Amygdala (tissue), 56 donors: ENCODE results near the gene ADPRHL1.
"Not testable (repeated sequence)": the region's sequence is repeated elsewhere in the genome, so short reads cannot be mapped to it uniquely, and the experiment has no call there.

ENCODE experiments used
- DNase-seq, 56 donors: peaks; one replicate each; lab custom pipeline; 2025; lab: John Stamatoyannopoulos, UW

ADPRHL1 gene

GRCh38 chr13:113437408-113438010 is 15.8 kb downstream of the ADPRHL1 start:
- no peak for DNase-seq

- DNase-seq: not testable (repeated sequence)
Measured at GRCh38 chr13:113436866-113437265, 16.4 kb downstream of the ADPRHL1 start.

- not testable (repeated sequence) for DNase-seq
Measured at GRCh38 chr13:113435907-113436306, 17.4 kb downstream of the ADPRHL1 start.

GRCh38 chr13:113433391-113433916 is 19.8 kb downstream of the ADPRHL1 start:
- DNase-seq: no peak

GRCh38 chr13:113432506-113433270 is 20.6 kb downstream of the ADPRHL1 start:
- no peak for DNase-seq

- no peak for DNase-seq
Measured at GRCh38 chr13:113431171-113431570, 22.1 kb downstream of the ADPRHL1 start.

- no peak for DNase-seq
Measured at GRCh38 chr13:113430378-113431110, 22.7 kb downstream of the ADPRHL1 start.

GRCh38 chr13:113429608-113429985 is 23.7 kb downstream of the ADPRHL1 start:
- no peak for DNase-seq

- DNase-seq: no peak
Measured at GRCh38 chr13:113428871-113429607, 24.2 kb downstream of the ADPRHL1 start.

- no peak for DNase-seq
Measured at GRCh38 chr13:113428469-113428865, 24.8 kb downstream of the ADPRHL1 start.

GRCh38 chr13:113427562-113428468 is 25.5 kb downstream of the ADPRHL1 start:
- DNase-seq: no peak

GRCh38 chr13:113426591-113426986 is 26.7 kb downstream of the ADPRHL1 start:
- DNase-seq: no peak

- no peak for DNase-seq
Measured at GRCh38 chr13:113425941-113426590, 27.2 kb downstream of the ADPRHL1 start.

GRCh38 chr13:113423520-113424163 is 29.6 kb downstream of the ADPRHL1 start:
- no peak for DNase-seq

GRCh38 chr13:113422807-113423519 is 30.3 kb downstream of the ADPRHL1 start:
- DNase-seq: no peak

GRCh38 chr13:113421673-113422270 is 31.5 kb downstream of the ADPRHL1 start:
- DNase-seq: no peak

- peak in 1 of 56 donors; percentile 23 for DNase-seq
Measured at GRCh38 chr13:113420833-113421600, 32.3 kb downstream of the ADPRHL1 start.
